ENCODE results near the gene IL20. TPM values are rescaled to one million over a fixed set of nuclear protein-coding genes. Genes with fewer than 3 reads are reported as not detected.

The IL20 gene
- total RNA-seq, 2 experiments from 2014 or later, result not detected

DNA sequence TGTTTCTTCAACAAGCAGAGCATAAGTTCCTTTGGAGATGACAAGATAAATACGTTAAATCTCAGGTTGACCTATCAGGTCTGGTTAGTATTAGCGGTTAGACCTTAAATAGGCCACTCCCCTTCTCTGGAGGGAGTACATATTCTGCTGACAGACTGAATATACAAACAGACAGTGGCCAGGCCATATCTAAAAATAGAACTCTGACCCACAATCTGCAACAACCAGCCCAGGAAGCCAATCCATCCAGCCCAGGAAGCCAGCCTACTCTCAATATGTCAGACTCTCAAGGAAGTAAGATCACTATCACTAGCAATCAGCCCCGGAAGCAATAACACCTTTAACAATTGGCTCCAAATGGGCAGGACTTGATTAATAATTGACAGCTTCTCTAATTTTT lies 6.7 kb downstream of the IL20 start:
- no peaks in the 10 kb centered on the region for H3K27me3 ChIP-seq (ENCODE audit: control insufficient read depth in 1 of 2, insufficient read depth in 2 of 2, low read length in 2 of 2)
- Mint-ChIP-seq H3K9me3 (peaks cover 6% of the 10 kb centered on the region), H3K36me3 (ENCODE audit: low read depth) (peaks cover 21% of the 10 kb centered on the region), H3K27me3 (no peaks in the 10 kb centered on the region), H3K4me3 (no peak overlapping the region), H3K27ac (no peak overlapping the region), H3K4me1 (ENCODE audit: low read depth) (no peaks in the 10 kb centered on the region)
- peaks cover 0 to 5% of the 10 kb centered on the region in 2 experiments for H3K9me3 ChIP-seq (ENCODE audit: control insufficient read depth in 1 of 2, insufficient read depth in 1 of 2, low read length in 2 of 2)
- no peak for TF ChIP-seq CTCF (IDR thresholded peaks at IDR 0.05)
- ChIA-PET POLR2A (interaction anchor here (0.8 to 1.4 kb wide), 2 partner anchors 28 to 40 kb away, joined by 3 read pairs; no protein-coding TSS in a partner anchor), CTCF (no interaction called here)
- no peaks in the 10 kb centered on the region for H3K36me3 ChIP-seq (ENCODE audit: insufficient read depth, low read length)
- no peaks in the 10 kb centered on the region for H3K4me1 ChIP-seq (ENCODE audit: insufficient read depth, low read length)
- no peak overlapping the region for H3K4me3 ChIP-seq (ENCODE audit: low read length)
- H3K27ac ChIP-seq (ENCODE audit: low read depth in 1 of 2, low read length in 2 of 2), result no peak overlapping the region
- DNase-seq, result no peak
- no peak for ATAC-seq (ENCODE audit: poor library complexity)
- intact Hi-C loops (cut with DNase I, micrococcal nuclease), result no loop called here

- intact Hi-C loops (cut with DNase I, micrococcal nuclease), result no loop called here
- DNase-seq (no peak), ATAC-seq (ENCODE audit: poor library complexity) (no peak)
- peaks cover 12% of the 10 kb centered on the region for H3K9me3 Mint-ChIP-seq
- peaks cover 28% of the 10 kb centered on the region for H3K36me3 Mint-ChIP-seq (ENCODE audit: low read depth)
- ChIA-PET POLR2A (interaction anchor here (0.6 to 1.3 kb wide), 2 partner anchors 18 to 29 kb away, joined by 3 to 4 read pairs; no protein-coding TSS in a partner anchor), CTCF (no interaction called here)
- H3K4me3 Mint-ChIP-seq, result no peak overlapping the region
- no peaks in the 10 kb centered on the region for H3K4me1 ChIP-seq (ENCODE audit: insufficient read depth, low read length)
- no peaks in the 10 kb centered on the region for H3K36me3 ChIP-seq (ENCODE audit: insufficient read depth, low read length)
- TF ChIP-seq CTCF (IDR thresholded peaks at IDR 0.05), result no peak
- no peak overlapping the region for H3K27ac ChIP-seq (ENCODE audit: low read depth in 1 of 2, low read length in 2 of 2)
- no peak overlapping the region for H3K4me3 ChIP-seq (ENCODE audit: low read length)
- H3K27me3 ChIP-seq (ENCODE audit: control insufficient read depth in 1 of 2, insufficient read depth in 2 of 2, low read length in 2 of 2), result no peaks in the 10 kb centered on the region
- H3K27me3 Mint-ChIP-seq, result no peaks in the 10 kb centered on the region
- H3K9me3 ChIP-seq (ENCODE audit: control insufficient read depth in 1 of 2, insufficient read depth in 1 of 2, low read length in 2 of 2), result peaks cover 7 to 9% of the 10 kb centered on the region in 2 experiments
- H3K27ac Mint-ChIP-seq, result no peak overlapping the region
- H3K4me1 Mint-ChIP-seq (ENCODE audit: low read depth), result no peaks in the 10 kb centered on the region
These were observed 8.3 kb downstream of the IL20 start for GRCh38 chr1:206873603-206874188.

DNA sequence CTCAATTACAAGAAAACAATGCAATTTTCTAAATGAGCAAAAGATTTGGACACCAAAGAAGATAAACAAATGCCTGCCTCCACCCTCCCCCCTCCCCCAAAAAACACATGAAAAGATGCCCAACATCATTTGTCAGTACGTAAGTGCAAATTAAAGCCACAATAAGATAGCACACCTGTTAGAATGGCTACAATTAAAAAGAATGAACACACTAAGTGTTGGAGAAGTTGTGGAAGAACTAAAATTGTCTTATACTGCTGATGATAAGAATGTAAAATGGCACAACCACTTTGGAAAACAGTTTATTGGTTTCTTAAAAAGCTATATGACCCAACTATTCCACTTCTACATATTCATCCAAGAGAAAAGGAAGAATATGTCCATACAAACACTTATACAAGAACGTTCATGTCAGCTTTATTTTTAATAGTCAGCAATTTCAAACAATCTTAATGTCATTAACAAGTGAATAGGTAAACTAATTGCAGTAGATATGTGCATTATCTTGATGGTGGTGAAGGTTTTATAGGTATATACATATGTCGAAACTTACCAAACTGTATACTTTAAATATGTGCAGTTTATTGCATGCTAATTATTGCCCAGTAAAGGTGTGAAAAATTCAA lies 10.4 kb downstream of the IL20 start:
- peaks cover 35% of the 10 kb centered on the region for H3K36me3 Mint-ChIP-seq (ENCODE audit: low read depth)
- no peaks in the 10 kb centered on the region for H3K27me3 ChIP-seq (ENCODE audit: control insufficient read depth in 1 of 2, insufficient read depth in 2 of 2, low read length in 2 of 2)
- peaks cover 7 to 9% of the 10 kb centered on the region in 2 experiments for H3K9me3 ChIP-seq (ENCODE audit: control insufficient read depth in 1 of 2, insufficient read depth in 1 of 2, low read length in 2 of 2)
- H3K4me1 ChIP-seq (ENCODE audit: insufficient read depth, low read length), result no peaks in the 10 kb centered on the region
- H3K4me1 Mint-ChIP-seq (ENCODE audit: low read depth), result no peaks in the 10 kb centered on the region
- ATAC-seq (ENCODE audit: poor library complexity) (no peak), DNase-seq (no peak)
- ChIA-PET CTCF (no interaction called here), POLR2A (no interaction called here)
- H3K4me3 ChIP-seq (ENCODE audit: low read length), result no peak overlapping the region
- H3K36me3 ChIP-seq (ENCODE audit: insufficient read depth, low read length), result no peaks in the 10 kb centered on the region
- peaks cover 17% of the 10 kb centered on the region for H3K9me3 Mint-ChIP-seq
- H3K4me3 Mint-ChIP-seq, result no peak overlapping the region
- intact Hi-C loops (cut with DNase I, micrococcal nuclease), result no loop called here
- H3K27me3 Mint-ChIP-seq, result no peaks in the 10 kb centered on the region
- H3K27ac Mint-ChIP-seq, result no peak overlapping the region
- TF ChIP-seq CTCF (IDR thresholded peaks at IDR 0.05), result no peak
- H3K27ac ChIP-seq (ENCODE audit: low read depth in 1 of 2, low read length in 2 of 2), result no peak overlapping the region
